ENCODE data around the gene TP73.

Gene TP73

DNA sequence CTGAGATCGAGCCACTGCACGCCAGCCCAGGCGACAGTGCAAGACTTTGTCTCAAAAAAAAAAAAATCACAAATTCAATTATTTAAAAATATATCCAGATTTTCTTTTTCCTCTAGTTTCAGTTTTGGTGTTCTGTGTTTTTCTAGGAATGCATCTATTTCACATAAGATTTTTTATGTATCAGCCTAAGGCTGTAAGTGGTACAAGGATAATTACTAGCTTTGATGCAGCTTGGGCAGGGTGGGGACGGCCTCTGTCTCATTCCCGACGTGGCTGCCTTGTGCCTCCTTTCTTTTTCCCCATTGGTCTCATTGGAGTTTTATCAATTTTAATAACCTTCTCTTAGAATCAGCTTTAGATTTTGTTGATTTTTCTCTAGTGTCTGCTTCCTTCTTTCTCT, 106.8 kb downstream of the TP73 start:
- H3K4me3 ChIP-seq (ENCODE audit: low read depth, low read length): no peak overlapping the region
- in situ Hi-C loops (cut with HindIII; ENCODE audit: low sequenced_read_pairs): no loop called here
- DNase-seq (ENCODE audit: low read depth, low spot score): no peak
- TF ChIP-seq, protein P1, sequence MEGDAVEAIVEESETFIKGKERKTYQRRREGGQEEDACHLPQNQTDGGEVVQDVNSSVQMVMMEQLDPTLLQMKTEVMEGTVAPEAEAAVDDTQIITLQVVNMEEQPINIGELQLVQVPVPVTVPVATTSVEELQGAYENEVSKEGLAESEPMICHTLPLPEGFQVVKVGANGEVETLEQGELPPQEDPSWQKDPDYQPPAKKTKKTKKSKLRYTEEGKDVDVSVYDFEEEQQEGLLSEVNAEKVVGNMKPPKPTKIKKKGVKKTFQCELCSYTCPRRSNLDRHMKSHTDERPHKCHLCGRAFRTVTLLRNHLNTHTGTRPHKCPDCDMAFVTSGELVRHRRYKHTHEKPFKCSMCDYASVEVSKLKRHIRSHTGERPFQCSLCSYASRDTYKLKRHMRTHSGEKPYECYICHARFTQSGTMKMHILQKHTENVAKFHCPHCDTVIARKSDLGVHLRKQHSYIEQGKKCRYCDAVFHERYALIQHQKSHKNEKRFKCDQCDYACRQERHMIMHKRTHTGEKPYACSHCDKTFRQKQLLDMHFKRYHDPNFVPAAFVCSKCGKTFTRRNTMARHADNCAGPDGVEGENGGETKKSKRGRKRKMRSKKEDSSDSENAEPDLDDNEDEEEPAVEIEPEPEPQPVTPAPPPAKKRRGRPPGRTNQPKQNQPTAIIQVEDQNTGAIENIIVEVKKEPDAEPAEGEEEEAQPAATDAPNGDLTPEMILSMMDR (IDR thresholded peaks at IDR 0.05; ENCODE audit: low read depth, low read length): no peak

DNA sequence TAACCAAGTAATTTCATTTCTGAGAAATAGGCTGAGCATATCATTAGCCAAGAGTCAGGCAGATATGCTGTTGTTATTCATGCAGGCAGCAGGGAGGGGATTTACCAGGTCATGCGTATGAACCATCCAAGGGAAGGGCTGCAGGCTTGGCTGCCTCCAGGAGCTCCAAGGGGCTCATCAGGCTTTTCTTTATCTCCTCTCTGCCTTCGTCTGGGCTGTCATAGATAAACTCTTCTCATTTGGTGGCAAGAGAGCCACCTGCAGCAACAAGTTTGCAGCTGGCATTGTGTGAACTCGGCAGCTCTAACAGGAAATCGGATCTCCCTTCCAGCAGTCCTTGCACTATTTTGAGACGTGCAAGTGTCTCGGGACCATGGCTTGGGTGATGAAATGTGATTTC, 107.5 kb downstream of the TP73 start:
- DNase-seq (ENCODE audit: low read depth, low spot score): no peak
- TF ChIP-seq, protein P1 (IDR thresholded peaks at IDR 0.05; ENCODE audit: low read depth, low read length): no peak
- H3K4me3 ChIP-seq (ENCODE audit: low read depth, low read length): no peak overlapping the region
- in situ Hi-C loops (cut with HindIII; ENCODE audit: low sequenced_read_pairs): no loop called here

DNA sequence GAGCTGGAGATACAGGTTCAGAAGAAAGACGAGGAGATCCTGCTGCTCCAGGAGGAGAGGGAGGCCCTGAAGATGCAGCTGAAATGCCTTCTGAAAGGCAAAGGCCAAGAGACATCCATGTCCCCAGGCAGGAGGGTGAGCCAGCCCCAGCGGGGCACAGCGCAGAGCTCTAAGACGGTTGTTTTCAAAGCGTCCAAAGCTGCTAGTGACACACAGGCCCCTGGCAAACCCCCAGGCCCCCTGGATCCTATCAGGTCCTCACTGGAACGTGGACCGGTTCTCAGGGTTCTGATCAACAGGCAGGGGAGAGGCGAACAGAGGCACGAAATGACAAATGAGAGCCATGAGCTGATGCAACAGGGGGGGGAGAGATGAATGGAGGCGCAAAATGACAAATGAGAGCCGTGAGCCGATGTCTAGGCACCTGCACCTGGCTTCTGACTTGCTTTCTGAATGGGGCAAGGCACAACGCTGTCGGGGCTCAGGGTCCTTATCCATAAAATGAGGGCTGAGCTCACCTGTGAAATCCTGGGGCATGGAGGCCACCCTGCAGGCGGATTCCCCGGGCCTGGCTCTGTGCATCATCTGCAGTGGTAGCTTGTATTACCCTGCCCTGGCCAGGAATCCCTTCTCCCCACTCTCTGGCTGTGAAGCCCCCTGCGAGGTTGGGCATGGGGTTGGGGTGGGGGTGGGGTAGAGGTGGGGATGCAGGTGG, 109.1 kb downstream of the TP73 start:
- H3K4me3 ChIP-seq (ENCODE audit: low read depth, low read length): no peak overlapping the region
- in situ Hi-C loops (cut with HindIII; ENCODE audit: low sequenced_read_pairs): no loop called here
- TF ChIP-seq, protein P1 (IDR thresholded peaks at IDR 0.05; ENCODE audit: low read depth, low read length): no peak
- no peak for DNase-seq (ENCODE audit: low read depth, low spot score)

DNA sequence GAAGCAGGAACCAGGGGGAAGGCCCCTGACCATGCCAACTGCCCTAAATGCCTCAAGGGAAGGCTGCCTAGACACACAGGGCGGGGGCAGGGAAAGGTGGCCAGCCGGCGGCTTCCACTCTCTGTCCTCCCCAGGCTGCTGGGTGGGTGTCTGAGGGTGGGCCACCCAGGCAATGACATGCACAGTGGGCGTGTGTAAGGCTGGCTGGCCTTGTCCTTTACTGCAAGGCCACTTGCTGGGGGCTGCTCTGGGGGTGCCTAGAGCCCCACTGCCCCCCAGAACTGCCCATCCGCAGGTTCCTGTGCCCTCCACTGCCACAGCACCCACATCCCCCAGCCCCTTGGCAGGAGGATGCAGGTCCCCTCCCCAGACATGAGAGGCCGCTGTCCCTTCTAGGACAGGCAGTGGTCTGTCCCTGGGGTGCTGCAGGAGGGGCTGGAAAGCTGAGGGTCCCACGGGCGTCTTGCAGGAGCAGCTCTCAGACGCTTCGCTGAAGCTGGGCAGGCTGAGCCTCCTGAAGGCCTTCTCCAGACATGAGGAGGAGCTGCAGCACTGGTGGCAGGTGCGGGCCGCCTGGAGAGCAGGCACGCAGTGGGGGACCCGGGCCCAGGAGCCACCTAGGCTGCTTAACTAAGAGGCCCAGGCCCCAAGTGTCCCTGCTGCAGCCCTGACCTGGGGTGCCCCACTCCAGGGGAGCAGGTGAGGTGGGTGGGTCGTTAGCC, 110.0 kb downstream of the TP73 start:
- H3K4me3 ChIP-seq (ENCODE audit: low read depth, low read length): no peak overlapping the region
- DNase-seq (ENCODE audit: low read depth, low spot score): no peak
- TF ChIP-seq, protein P1 (IDR thresholded peaks at IDR 0.05; ENCODE audit: low read depth, low read length): no peak
- in situ Hi-C loops (cut with HindIII; ENCODE audit: low sequenced_read_pairs): no loop called here

DNA sequence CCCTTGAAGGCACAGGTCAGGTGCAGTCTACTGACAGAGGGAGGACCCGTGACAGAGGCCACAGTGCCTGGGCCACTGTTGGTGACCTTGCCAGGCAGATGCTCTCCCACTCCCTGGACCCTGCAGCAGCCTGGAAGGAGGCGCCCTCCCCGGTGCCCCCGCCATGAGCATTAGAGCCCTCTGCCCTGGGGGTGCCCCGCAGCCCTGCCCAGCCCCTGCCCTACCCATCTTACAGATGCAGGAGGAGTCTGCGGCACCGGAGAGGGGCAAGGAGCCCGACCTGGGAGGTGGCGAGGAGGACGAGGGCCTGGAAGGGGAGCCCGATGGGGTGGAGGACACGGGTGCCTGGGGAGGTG, 110.5 kb downstream of the TP73 start:
- in situ Hi-C loops (cut with HindIII; ENCODE audit: low sequenced_read_pairs): no loop called here
- TF ChIP-seq, protein P1 (IDR thresholded peaks at IDR 0.05; ENCODE audit: low read depth, low read length): no peak
- no peak overlapping the region for H3K4me3 ChIP-seq (ENCODE audit: low read depth, low read length)
- no peak for DNase-seq (ENCODE audit: low read depth, low spot score)

DNA sequence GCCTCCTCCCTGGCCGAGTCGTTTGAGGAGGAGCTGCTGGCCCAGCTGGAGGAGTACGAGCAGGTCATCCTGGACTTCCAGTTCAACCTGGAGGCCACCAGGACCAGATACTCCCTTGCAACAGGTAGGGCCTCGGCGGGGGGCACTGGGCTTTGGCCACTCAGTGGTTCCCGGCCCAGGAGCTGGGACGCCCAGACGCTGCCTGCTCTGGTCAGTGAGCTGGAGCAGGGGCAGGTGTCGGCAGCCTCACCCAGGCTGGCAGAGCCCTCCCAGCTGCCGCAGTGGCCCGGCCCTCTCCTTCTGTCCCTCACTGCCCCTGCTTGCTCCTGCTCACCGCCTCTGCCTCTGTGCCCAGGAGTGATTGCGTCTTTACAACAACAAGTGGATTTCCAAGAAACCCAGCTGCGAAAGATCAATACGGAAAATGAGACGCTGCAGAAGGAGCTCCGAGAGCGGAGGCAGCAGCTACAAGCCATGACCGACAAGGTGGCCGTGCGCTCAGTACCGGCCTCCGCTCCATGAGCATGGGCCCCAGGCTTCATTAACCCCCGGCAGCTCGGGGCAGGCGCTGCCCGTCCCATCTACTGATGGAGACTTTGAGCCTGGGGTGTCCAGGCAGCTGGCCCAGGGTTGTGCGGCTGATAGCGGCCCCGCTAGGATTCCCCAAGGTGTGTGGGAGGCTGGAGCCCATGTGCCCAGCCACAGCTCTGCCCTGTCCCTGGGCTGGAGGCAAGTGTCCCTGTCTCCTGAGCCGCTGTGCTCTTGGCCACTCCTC, 111.2 kb downstream of the TP73 start:
- no peak overlapping the region for H3K4me3 ChIP-seq (ENCODE audit: low read depth, low read length)
- no peak for DNase-seq (ENCODE audit: low read depth, low spot score)
- TF ChIP-seq, protein P1 (IDR thresholded peaks at IDR 0.05; ENCODE audit: low read depth, low read length): no peak
- in situ Hi-C loops (cut with HindIII; ENCODE audit: low sequenced_read_pairs): no loop called here
